PC-9 (cell line): ENCODE results near the gene SPRYD7. TPM values are rescaled to one million over a fixed set of nuclear protein-coding genes. Genes with fewer than 3 reads are reported as not detected.

ENCODE experiments used
- BruUV-seq: library from RNA; stranded (reverse); fragments of 400-500 nt; replicated peaks from 2 replicates; lab custom pipeline; 2021; lab: Mats Ljungman, UMichigan
- CTCF ChIA-PET: fragments of 300-600 bp; sonication (Branson Sonifier 250); formaldehyde crosslinking; loops from one replicate; lab custom pipeline; 2022; ENCODE audit warnings: antibody characterized with exemption; lab: Charles Lee
- POLR2A ChIA-PET: fragments of 300-600 bp; sonication (Branson Sonifier 250); formaldehyde crosslinking; loops from one replicate; lab custom pipeline; 2022; ENCODE audit warnings: antibody characterized with exemption; ENCODE audit not compliant: unreplicated experiment; lab: Charles Lee
- DNase-seq, 2 experiments: peaks; one replicate each; pipeline versions ENCODE4 v3.0.0 to v3.0.0-alpha.2; 2015 to 2022; ENCODE audit warnings: mixed read lengths in 1 of 2
- H2AFZ ChIP-seq: fragments of 200-600 bp; sonication (generic); 2 replicates; pipeline ENCODE4 v1.8.1; 2017; ENCODE audit warnings: antibody characterized with exemption
- H3F3A ChIP-seq: fragments of 200-600 bp; sonication (generic); 2 replicates; pipeline ENCODE4 v1.8.1; 2017; ENCODE audit warnings: antibody characterized with exemption, mild to moderate bottlenecking, low read depth; ENCODE audit not compliant: insufficient read depth
- H3K27ac ChIP-seq: fragments of 200-600 bp; sonication (generic); 2 replicates; pipeline ENCODE4 v1.6.1; 2016; ENCODE audit warnings: mixed run types
- H3K27me3 ChIP-seq: fragments of 200-600 bp; sonication (generic); 2 replicates; pipeline ENCODE4 v1.6.1; 2016; ENCODE audit warnings: low read depth, mixed run types; ENCODE audit not compliant: insufficient read depth
- H3K36me3 ChIP-seq: fragments of 200-600 bp; sonication (generic); 2 replicates; pipeline ENCODE4 v1.6.1; 2016; ENCODE audit warnings: low read depth, mixed run types
- H3K4me1 ChIP-seq: fragments of 200-600 bp; sonication (generic); replicated peaks from 2 replicates; pipeline ENCODE4 v1.6.1; 2016; ENCODE audit warnings: mixed run types; ENCODE audit not compliant: insufficient read depth
- H3K4me2 ChIP-seq: fragments of 200-600 bp; sonication (generic); 2 replicates; pipeline ENCODE4 v1.6.1; 2017; ENCODE audit warnings: mixed run types
- H3K4me3 ChIP-seq: fragments of 200-600 bp; sonication (generic); 2 replicates; pipeline ENCODE4 v1.6.1; 2016; ENCODE audit warnings: mixed run types
- H3K79me2 ChIP-seq: fragments of 200-600 bp; sonication (generic); 2 replicates; pipeline ENCODE4 v1.6.1; 2017; ENCODE audit warnings: low read depth, mixed run types
- H3K9me2 ChIP-seq: fragments of 200-600 bp; sonication (generic); 2 replicates; pipeline ENCODE4 v1.8.1; 2017; ENCODE audit warnings: mild to moderate bottlenecking; ENCODE audit not compliant: insufficient read depth
- H3K9me3 ChIP-seq: fragments of 200-600 bp; sonication (generic); 2 replicates; pipeline ENCODE4 v1.8.1; 2016; ENCODE audit warnings: low read depth; ENCODE audit not compliant: insufficient read depth
- H4K20me1 ChIP-seq: fragments of 200-600 bp; sonication (generic); 2 replicates; pipeline ENCODE4 v1.8.1; 2017; ENCODE audit not compliant: insufficient read depth
- CTCF ChIP-seq: fragments of 200-600 bp; sonication (generic); conservative IDR thresholded peaks from 2 replicates; pipeline ENCODE4 v1.6.1; 2017; ENCODE audit warnings: mixed run types, antibody characterized with exemption, mild to moderate bottlenecking, moderate library complexity
- EZH2 ChIP-seq: fragments of 200-600 bp; sonication (generic); IDR thresholded peaks from 2 replicates; pipeline ENCODE4 v1.8.0; 2017; ENCODE audit warnings: antibody characterized with exemption, low read depth
- intact Hi-C: fragments of 100-400 bp; cut with micrococcal nuclease; formaldehyde crosslinking; loops from one replicate; pipeline ENCODE4 v1.10.0; 2022; ENCODE audit not compliant: unreplicated experiment
- total RNA-seq: library from RNA; stranded (reverse); gene quantifications from 2 replicates; pipeline ENCODE4 v1.2.3, GENCODE V29; 2021

SPRYD7 gene
- total RNA-seq, 1 experiment from 2014 or later, result 6.4 TPM

- CTCF ChIA-PET, result no interaction called here
Measured at GRCh38 chr13:49977992-49978391, 41.9 kb upstream of the SPRYD7 start.

GRCh38 chr13:49976314-49977258 is 40.4 kb upstream of the SPRYD7 start:
- CTCF ChIA-PET, result interaction anchor here (0.6 to 1.2 kb wide), 9 partner anchors 20 to 1959 kb away, joined by 3 to 5 read pairs (median 4); partner anchors contain the start of gene TRIM13
- no peaks in the 10 kb centered on the region for H3K36me3 ChIP-seq

More at GRCh38 chr13:49977992-49978391, 41.9 kb upstream of the SPRYD7 start:
- Histone ChIP-seq H3F3A (no peaks in the 10 kb centered on the region), H3K79me2 (no peaks in the 10 kb centered on the region), H2AFZ (no peak overlapping the region), H3K4me3 (no peak overlapping the region), H3K4me2 (no peak overlapping the region), H3K27ac (no peak overlapping the region), H4K20me1 (no peaks in the 10 kb centered on the region), H3K9me2 (no peaks in the 10 kb centered on the region), H3K27me3 (no peaks in the 10 kb centered on the region), H3K9me3 (no peaks in the 10 kb centered on the region), H3K36me3 (no peaks in the 10 kb centered on the region), H3K4me1 (no peaks in the 10 kb centered on the region)
- TF ChIP-seq CTCF (no peak), EZH2 (no peak)
- POLR2A ChIA-PET, result no interaction called here
- intact Hi-C loops, result loop anchor here (2.0 kb wide), 1 partner anchor 823 kb away; no protein-coding TSS in a partner anchor
- DNase-seq, result no peak
- no TSS peak for BruUV-seq

More at GRCh38 chr13:49976314-49977258, 40.4 kb upstream of the SPRYD7 start:
- POLR2A ChIA-PET, result interaction anchor here (0.7 kb wide), 1 partner anchor 1067 kb away, joined by 4 read pairs; no protein-coding TSS in a partner anchor
- no peak overlapping the region for H3K4me3 ChIP-seq
- H2AFZ ChIP-seq, result no peak overlapping the region
- H3K4me1 ChIP-seq, result no peaks in the 10 kb centered on the region
- no peaks in the 10 kb centered on the region for H3F3A ChIP-seq
- H4K20me1 ChIP-seq, result no peaks in the 10 kb centered on the region
- H3K9me2 ChIP-seq, result no peaks in the 10 kb centered on the region
- peak overlapping the region; percentile 25; the same call in 1 of the 2 replicates for H3K4me2 ChIP-seq
- no peaks in the 10 kb centered on the region for H3K79me2 ChIP-seq
- TF ChIP-seq CTCF, result peak; percentile 94
- no peak for TF ChIP-seq EZH2
- peak; percentile 58 for DNase-seq
- no peaks in the 10 kb centered on the region for H3K9me3 ChIP-seq
- H3K27me3 ChIP-seq, result no peaks in the 10 kb centered on the region
- intact Hi-C loops, result loop anchor here (1.0 to 2.0 kb wide), 3 partner anchors 824 to 1094 kb away; no protein-coding TSS in a partner anchor
- no TSS peak for BruUV-seq
- no peak overlapping the region for H3K27ac ChIP-seq
